ENCODE measurements around the gene RRAS. TPM values are rescaled to one million over a fixed set of nuclear protein-coding genes. Genes with fewer than 3 reads are reported as not detected.

RRAS gene
- total and polyA plus RNA-seq, 12 donors: 6.8 to 180 (median 42.3) TPM

DNA sequence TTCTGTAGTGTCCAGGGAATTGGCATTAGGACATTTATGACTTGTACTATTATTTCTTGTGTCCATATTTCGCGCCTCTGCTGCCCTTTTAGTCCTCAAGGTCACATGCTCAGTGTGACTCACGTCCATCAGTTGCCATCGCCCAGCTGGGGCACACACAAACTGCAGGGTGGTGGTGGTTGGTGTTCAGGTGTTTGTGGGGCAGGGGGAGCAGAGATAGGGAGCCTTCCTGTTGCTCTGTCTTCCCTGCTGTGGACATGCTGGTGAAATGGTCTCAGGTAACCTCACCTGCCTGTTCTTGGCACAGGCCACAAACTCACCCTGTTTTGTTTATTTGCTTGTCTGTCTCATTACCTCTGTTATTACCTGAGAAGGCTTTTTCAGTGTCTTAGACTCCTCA, 26.6 kb downstream of the RRAS start:
- Histone ChIP-seq H3K4me1 (replicated peaks in 1 of 2) (peaks cover 14 to 19% of the 10 kb centered on the region in 2 donors), H3K4me3 (no peak overlapping the region), H3K9me3 (replicated peaks in 1 of 3) (no peaks in the 10 kb centered on the region), H3K36me3 (replicated peaks in 1 of 2) (peaks cover 0 to 58% of the 10 kb centered on the region in 2 donors), H3K27ac (peak overlapping the region in 3 of 5 donors; percentile 49 to 71 (median 69)), H3K27me3 (no peaks in the 10 kb centered on the region)
- 38 to 59% (median 39%) methylated on average over 4 of the region's 4 CpGs for WGBS, 4 donors
- intact Hi-C loops (cut with DNase I): no loop called here
- TF ChIP-seq POLR2A (IDR thresholded peaks at IDR 0.05): no peak
- TF ChIP-seq, protein P1, sequence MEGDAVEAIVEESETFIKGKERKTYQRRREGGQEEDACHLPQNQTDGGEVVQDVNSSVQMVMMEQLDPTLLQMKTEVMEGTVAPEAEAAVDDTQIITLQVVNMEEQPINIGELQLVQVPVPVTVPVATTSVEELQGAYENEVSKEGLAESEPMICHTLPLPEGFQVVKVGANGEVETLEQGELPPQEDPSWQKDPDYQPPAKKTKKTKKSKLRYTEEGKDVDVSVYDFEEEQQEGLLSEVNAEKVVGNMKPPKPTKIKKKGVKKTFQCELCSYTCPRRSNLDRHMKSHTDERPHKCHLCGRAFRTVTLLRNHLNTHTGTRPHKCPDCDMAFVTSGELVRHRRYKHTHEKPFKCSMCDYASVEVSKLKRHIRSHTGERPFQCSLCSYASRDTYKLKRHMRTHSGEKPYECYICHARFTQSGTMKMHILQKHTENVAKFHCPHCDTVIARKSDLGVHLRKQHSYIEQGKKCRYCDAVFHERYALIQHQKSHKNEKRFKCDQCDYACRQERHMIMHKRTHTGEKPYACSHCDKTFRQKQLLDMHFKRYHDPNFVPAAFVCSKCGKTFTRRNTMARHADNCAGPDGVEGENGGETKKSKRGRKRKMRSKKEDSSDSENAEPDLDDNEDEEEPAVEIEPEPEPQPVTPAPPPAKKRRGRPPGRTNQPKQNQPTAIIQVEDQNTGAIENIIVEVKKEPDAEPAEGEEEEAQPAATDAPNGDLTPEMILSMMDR (IDR thresholded peaks at IDR 0.05): no peak
- peak; percentile 62 to 85 (median 82) for DNase-seq

DNA sequence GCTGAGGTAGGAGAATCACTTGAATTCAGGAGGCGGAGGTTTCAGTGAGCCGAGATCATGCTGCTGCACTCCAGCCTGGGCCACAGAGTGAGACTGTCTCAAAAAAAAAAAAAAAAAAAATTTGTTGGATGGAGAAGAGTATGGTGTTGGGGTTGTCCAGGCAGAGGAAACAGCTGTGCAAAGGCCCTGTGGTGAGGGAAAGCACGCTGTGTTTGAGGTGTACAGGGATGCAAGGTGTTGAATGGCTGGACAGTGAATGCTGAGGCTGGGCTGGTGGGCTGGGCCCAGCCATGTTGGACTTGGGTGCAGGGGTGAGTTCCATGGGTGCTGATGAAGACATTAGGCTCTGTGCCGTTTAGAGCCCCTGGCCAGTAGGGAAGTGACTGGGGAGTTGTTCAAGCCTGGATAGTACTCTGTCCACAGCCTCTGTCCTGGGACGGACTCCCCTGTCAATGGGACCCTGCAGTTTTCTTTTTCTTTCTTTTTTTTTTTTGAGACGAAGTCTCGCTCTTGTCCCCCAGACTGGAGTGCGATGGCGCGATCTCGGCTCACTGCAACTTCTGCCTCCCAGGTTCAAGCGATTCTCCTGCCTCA, 30.3 kb downstream of the RRAS start:
- no peak for TF ChIP-seq POLR2A (IDR thresholded peaks at IDR 0.05)
- TF ChIP-seq, protein P1 (IDR thresholded peaks at IDR 0.05): no peak
- intact Hi-C loops (cut with DNase I): no loop called here
- Histone ChIP-seq H3K27ac (no peak overlapping the region), H3K4me1 (replicated peaks in 1 of 2) (peaks cover 14 to 19% of the 10 kb centered on the region in 2 donors), H3K36me3 (replicated peaks in 1 of 2) (peaks cover 0 to 55% of the 10 kb centered on the region in 2 donors), H3K4me3 (no peak overlapping the region), H3K9me3 (replicated peaks in 1 of 3) (no peaks in the 10 kb centered on the region), H3K27me3 (no peaks in the 10 kb centered on the region)
- 94 to 96% (median 95%) methylated on average over 12 of the region's 12 CpGs for WGBS, 4 donors
- DNase-seq: no peak

DNA sequence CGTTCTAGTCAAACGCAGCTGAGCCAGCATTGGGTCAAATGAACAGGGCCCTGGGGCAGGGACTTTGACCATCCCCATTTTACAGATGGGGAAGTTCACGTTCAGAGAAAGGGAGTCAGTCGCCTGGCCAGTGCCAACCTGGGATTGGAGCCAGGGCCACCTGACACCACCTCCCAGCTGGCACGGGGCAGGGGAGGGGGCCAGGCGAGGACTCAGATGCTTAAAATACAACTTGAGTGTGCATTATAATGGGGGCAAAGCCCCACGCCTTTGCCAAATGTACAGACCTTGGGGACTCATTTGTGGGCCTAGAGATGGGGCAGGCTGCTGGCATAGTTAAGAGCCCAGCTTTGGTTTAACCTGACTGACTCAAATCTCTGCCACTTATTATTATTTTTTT, 34.3 kb downstream of the RRAS start:
- H3K4me3 ChIP-seq: no peak overlapping the region
- DNase-seq: no peak
- H3K9me3 ChIP-seq (replicated peaks in 1 of 3): no peaks in the 10 kb centered on the region
- TF ChIP-seq, protein P1 (IDR thresholded peaks at IDR 0.05): no peak
- no peak for TF ChIP-seq POLR2A (IDR thresholded peaks at IDR 0.05)
- no peaks in the 10 kb centered on the region for H3K27me3 ChIP-seq
- H3K4me1 ChIP-seq (replicated peaks in 1 of 2): no peaks in the 10 kb centered on the region
- no peak overlapping the region for H3K27ac ChIP-seq
- WGBS, 4 donors: 73 to 81% (median 78%) methylated on average over 7 of the region's 7 CpGs
- H3K36me3 ChIP-seq (replicated peaks in 1 of 2): peaks cover 0 to 80% of the 10 kb centered on the region in 2 donors
- intact Hi-C loops (cut with DNase I): no loop called here

DNA sequence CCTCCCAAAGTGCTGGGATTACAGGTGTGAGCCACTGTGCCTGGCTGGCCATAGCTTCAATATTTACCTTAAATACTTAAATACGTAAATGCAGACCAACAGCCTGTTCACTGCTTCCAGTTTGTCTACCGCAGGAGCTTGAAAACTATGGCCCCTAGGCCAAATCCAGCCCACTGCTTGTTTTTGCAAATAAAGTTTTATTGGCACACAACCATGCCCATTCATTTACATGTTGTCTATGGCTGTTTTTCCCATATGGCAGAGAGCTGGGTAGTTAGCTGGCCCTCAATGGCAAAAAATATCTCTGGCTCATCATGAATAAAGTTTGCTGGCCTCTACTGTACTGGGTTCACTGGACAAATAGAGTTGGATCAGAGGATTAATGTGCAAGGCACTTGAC, 37.1 kb downstream of the RRAS start:
- 96 to 100% (median 97%) methylated on average over 2 of the region's 2 CpGs for WGBS, 4 donors
- Histone ChIP-seq H3K4me3 (no peak overlapping the region), H3K27ac (no peak overlapping the region), H3K36me3 (replicated peaks in 1 of 2) (peaks cover 0 to 85% of the 10 kb centered on the region in 2 donors), H3K4me1 (replicated peaks in 1 of 2) (no peaks in the 10 kb centered on the region), H3K9me3 (replicated peaks in 1 of 3) (no peaks in the 10 kb centered on the region), H3K27me3 (no peaks in the 10 kb centered on the region)
- no peak for TF ChIP-seq POLR2A (IDR thresholded peaks at IDR 0.05)
- TF ChIP-seq, protein P1 (IDR thresholded peaks at IDR 0.05): no peak
- DNase-seq: no peak
- intact Hi-C loops (cut with DNase I): no loop called here

All from adrenal gland (tissue), 12 donors.